GM18868 (cell line): Measurements from ENCODE around the gene CCDC28B.
"Not testable (repeated sequence)": the region's sequence is repeated elsewhere in the genome, so short reads cannot be mapped to it uniquely, and the experiment has no call there.

Source experiments
- ATAC-seq: cut with Tn5 transposase; IDR thresholded peaks from one replicate; pipeline ENCODE4 v1.9.1; 2021; ENCODE audit warnings: mild to moderate bottlenecking, moderate library complexity; ENCODE audit not compliant: unreplicated experiment

Gene CCDC28B

DNA sequence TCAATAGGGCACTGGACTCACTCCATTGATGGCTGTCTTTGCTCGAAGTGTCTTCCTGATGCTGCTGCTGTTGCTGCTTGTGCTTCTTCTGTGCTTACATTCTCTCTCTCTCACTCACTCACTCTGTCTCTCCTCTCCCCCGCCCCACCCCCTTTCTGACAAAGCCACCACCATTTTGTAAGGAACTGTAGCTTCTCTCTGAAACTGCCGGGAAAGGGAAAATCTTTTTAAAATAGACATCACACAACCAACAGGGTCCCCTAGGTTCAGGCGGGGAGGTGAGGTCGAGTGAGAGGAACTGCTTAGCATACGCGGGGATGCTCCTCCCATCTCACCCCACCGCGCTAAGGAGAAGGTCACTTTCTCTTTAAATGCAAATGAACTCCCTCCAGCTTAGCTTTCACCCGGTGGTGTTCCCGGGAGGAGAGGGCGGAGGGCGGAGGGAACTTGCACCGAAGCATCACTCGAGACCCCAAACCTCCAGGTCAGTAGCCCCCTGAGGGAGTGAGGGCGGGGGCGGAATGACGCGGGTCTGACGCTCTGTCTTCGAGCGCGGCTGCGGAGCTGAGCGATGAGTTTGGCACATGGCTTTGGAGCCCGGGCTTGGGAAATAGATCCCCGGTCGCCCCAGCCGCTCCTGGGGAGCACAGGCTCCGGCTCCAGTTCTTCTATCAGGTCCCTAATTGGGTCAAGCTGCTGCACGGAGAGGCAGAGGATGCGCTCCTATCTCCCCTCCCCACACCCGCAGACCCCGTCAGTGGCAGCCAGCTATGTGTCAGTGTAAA, at the start of gene CCDC28B:
Gene CCDC28B (plus strand): TSS at position 370 of the 785 bp plus-strand sequence. CDS start 1,341 bp downstream, outside the sequence.
- no peak for ATAC-seq

DNA sequence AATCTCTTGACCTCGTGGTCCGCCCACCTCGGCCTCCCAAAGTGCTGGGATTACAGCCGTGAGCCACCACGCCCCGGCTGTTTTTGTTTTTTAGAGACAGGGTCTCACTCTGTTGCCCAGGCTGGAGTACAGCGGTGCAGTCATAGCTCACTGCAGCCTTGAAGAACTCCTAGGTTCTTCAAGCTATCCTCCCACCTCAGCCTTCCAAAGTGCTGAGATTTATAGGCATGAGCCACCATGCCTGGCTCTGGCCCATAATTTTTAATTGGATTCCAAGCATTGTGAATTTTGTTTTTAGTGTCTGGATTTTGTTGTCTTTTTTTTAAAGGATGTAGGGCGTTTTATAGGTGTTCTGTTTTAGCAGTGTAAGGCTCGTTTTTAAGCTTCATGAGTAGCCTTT, 49.5 kb upstream of the CCDC28B start:
- ATAC-seq = no peak

DNA sequence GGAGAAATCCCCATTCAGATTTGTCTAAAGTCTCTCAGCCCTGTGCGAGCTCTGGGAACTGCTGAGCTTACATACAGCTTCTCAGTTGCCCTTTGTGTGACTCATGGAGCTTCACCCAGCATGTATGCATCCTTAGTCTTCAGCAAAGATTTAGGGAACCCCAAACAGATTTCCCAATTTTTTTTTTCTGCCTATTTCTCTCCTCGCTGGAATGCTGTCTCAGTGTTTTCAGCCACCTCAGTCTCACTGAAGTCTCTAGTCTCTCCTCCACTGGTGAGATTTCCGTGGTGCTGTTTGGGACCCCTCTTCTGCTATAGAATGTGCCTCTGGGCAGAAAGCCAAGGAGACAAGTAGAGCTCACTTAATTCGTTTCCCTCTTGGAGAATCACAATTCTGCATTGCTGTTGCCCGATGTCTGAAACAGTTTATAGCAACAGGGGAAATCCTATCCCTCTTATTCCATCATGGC, 49.0 kb upstream of the CCDC28B start:
- ATAC-seq = no peak

DNA sequence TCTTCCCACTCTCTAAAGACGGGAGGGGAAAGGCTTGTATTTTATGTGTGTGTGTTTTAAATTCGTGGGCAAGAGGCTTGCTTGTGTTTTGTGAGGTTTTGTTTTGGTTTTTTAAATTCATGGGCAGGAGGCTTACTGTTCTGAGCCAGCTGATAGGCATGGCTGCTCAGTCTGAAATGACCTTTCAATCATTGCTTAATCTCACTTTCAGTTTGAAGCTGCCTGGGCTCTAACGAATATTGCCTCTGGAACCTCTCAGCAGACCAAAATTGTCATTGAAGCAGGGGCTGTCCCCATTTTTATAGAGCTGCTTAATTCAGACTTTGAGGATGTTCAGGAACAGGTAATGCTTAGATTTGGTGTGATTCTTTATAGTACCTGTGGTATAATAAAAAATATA, 41.2 kb upstream of the CCDC28B start:
- ATAC-seq = no peak

DNA sequence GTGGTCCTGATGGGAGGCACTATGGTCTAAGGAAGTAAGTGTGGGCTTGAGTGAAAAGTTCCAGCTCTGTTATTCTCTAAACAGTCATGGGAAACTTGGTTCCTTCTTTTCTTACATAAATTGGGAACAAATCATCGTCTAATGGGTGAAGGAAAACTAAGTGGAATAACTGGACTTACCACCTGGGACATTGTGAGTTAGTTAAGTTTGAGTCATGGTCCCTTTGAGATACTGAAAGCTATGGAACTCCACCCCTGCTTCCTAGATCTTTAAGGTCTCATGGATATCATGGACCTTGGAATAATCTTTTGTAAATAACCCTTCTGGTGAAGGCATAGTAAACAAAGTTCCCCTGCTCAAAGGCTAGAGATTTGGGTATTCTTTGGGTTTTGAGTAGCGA, 37.0 kb upstream of the CCDC28B start:
- no peak for ATAC-seq

DNA sequence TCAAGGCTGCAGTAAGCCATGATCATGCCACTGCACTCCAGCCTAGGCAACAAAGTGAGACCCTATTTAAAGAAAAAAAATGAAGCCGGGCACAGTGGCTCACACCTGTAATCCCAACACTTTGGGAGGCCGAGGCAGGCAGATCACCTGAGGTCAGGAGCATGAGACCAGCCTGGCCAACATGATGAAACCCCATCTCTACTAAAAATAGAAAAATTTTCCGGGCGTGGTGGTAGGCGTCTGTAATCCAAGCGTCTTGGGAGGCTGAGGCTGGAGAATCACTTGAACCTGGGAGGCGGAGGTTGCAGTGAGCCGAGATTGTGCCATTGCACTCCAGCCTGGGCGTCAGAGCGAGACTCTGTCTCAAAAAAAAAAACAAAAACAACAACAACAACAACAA, 34.8 kb upstream of the CCDC28B start:
- ATAC-seq = not testable (repeated sequence)

DNA sequence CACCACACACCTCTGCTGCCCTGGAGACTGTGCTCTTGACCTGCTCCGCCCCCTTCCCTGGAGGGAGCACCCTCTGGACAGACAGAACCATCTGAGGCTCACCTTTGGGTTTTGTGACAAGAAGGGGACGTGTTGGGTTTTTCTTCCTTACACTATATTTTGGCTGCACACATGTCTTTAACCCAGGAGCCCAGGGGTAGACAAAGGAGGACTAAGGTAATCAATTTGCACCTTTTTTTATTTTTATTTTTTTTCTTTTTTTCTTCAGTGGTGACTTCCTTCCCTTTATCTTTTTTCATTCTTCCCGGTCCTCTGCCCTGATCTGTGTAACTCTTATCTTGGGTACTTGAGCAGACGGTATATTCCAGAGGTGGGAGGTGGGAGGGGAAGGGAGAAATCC, 29.4 kb upstream of the CCDC28B start:
- ATAC-seq = no peak

DNA sequence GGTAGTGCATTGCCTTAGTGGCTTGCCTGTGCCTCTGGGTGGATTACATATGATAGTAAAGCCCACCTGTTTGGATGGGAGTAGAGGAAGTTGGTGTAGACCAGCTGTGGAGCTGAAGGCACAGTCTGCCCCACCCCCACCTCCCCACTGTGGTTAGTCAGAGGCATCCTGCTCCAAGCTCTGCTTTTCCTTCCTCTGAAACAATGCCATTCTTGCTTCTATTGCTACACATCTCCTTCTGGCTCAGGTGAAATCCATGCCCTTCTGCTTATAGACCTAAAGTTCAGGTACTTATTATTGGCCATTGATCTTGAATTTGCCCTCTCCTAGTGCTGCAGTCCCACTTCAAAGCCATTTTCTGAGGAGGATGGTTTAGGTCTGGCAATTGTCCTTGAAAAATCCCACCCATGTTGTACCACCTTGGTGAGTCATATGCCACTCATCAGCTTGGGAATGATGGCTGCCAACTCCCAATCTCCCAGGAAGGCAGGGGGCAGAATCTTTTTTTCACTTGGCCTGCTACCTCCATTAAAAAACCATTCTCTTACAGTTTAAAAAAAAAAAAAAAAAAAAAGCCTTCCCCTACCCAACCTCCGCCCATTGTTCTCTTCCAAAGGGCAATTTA, 27.7 kb upstream of the CCDC28B start:
- no peak for ATAC-seq

DNA sequence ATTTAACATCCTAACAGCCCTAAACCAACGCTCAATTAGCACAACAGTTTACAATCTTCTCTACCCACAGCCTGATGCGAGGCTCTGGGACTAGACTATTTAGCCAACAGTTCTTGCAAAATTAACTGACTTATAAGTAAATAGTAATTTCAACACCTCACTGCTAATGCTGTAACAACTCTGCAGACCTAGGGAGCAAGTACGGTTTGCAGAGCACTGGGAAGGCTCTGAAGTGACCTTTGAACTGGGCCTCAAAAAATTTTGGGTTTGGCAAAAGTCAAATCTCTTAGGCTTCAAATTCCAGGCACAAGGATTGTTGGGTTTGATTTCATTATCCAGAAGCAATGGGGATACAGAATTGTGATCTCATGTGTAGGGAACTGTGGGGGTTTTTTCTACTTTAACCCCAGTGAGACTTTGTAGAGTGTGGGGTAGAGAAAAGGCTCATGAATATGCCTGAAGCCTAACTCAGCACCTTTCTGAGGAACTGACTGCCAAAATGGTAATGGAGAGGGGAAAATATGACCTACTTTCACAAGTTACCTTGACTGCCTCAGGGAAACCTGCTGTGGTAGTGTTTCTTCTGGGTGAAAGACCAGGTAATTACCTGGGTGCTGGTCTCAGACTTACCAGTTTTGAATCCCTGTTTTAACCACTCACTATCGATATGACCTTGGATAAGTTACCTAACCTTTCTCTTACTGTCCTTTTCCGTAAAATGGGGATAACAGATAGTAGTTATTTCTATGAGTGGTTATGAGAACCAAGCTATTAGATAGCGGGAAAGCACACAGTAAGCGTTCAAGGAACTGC, 21.8 kb upstream of the CCDC28B start:
- ATAC-seq = no peak

DNA sequence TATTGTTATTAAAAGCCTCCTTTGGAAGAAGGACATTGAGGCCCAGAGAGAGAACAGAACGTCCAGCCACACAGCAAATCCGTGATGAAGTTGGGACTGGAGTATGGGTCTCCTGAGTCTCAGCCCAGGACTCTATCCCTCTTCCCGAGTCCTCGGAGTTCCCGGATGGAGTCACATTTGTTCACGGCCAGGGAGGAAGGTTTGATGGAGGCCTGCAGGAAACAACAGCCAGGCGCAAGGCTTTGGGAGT, 21.3 kb upstream of the CCDC28B start:
- no peak for ATAC-seq

DNA sequence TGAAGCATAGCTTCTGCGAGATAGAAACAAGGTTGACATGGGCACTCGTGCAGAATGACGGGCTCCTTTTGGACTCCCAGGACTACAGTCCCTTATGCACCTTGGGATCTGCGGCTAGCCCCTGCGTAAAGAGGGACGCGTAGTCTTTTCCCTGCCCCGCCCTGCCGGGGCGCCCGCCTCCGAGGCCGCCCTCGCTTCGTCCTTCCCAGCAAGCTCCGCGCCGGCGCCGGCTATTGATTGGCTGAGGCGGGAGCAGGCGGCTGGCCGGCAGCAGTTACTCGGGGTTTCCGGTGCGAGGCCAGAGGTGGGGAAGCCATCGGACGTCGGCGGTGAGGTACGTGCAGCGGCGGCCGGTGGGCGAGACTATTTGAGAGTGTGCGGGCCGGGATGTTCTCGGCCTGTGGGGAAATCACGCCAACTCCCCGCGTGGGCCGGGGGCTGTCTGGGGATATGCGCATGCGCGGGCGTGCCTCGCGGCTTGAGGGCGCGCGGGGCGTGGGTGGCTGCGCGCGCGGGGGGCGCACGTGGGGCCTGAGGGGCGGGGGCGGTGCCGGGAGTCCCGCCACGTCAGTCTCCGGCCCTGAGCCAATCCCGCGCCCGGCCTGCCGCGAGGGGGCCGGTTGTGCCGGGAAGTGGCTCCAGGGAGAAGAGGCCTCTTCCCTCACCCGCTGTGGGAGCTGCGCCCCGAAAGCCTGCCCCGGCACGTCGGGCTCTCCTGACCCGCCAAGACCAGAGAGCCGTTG, 20.8 kb upstream of the CCDC28B start, which contains the start of gene TXLNA:
Gene TXLNA (plus strand): TSS at position 233 of the 743 bp plus-strand sequence. CDS start 671 bp downstream, outside the sequence.
- peak; percentile 88 for ATAC-seq

DNA sequence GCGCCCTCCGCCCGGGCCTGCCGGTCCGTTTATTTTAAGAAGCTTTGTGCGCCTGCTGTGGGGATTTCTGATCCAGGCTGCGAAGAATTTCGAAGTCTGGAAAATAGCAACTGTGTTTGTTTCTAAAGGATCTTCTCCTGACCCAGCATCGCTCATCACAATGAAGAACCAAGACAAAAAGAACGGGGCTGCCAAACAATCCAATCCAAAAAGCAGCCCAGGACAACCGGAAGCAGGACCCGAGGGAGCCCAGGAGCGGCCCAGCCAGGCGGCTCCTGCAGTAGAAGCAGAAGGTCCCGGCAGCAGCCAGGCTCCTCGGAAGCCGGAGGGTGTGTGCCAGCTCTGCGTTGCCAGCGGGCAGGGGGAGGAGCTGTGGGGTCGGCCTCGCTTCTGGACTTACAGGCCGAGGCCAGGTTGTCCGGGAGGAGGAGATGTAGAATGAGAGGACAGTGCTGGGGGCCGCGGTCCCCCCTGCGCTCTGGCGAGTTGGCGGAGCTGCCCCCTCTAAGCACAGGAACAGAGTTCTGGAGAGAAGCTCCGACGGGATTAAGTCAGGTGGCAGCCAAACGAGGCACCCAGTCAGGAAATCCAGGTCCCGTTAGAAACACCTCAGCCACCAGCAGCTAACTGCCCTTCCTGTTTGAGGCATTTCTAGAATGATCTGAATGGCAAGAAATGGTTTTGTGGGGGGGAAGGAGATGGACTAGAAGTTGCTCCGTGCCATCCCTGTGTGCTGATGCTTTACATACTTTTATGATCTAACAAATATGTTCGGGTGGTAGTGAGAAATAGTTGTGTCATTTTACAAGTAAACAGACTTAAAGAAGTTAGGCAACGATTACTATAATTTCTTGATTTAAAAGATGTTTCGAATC, 20.0 kb upstream of the CCDC28B start:
- no peak for ATAC-seq

DNA sequence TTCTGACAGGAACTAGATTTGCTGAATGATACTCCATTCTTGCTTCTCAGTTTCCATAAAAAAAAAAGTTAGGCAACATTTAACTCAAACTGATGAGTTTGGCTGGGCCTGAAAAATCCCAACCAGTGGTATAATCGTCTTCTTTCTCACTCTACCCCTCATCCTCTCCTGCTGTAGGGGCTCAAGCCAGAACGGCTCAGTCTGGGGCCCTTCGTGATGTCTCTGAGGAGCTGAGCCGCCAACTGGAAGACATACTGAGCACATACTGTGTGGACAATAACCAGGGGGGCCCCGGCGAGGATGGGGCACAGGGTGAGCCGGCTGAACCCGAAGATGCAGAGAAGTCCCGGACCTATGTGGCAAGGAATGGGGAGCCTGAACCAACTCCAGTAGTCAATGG, 19.3 kb upstream of the CCDC28B start:
- ATAC-seq = no peak

DNA sequence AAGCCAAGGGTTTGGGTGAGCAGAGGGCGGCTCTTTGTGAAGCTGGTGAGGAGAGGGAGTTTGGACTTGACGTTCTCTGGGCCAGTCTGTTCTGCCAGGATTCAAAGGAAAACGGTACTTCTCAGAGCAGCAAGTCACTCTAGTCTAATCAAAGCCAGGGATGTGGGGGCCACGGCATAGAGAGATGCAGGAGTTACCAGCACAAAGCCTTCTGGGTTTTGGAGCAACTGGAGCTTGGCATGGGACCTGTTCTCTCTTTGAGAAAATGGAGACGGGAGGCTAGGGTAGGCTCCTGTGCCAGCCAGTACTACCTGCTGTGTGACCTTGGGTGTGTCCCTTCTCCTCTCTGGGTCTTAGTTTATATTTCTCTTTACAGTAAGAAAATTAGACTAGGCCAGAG, 18.8 kb upstream of the CCDC28B start:
- no peak for ATAC-seq

DNA sequence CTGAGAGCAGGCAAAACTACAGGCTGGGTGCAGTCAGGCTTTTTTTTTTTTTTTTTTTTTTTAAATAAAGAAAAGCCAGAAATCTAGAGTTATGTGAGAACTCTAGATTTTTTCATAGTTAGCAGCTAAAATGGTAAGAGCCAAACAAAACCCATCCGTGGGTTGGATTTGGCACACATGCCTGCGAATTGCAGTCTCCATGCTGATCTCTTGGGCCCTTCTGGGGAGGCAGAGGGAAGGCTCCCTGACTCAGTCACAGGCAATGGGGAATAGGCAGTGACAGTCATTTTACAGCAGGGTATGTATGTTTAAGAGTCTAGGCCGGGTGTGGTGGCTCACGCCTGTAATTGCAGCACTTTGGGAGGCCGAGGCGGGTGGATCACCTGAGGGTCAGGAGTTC, 18.3 kb upstream of the CCDC28B start:
- ATAC-seq = no peak

DNA sequence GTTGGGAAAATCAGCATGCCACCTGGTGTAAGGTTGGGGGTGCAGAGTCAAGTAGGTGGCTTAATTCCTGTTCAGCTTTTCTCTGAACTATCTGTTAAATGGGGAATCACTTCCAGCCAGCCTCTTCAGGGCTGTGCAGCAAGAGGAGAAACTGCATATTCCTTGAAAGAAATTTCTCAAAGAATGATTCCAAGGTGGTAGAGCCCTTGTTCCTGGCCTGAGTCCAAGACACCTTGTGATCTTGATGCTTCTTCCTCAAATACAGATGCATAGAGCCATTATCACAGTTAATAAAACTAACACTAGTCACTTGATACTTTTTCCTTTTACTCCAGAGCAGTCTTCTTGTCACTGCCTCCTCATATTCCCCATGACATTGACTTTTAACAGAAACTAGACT, 15.7 kb upstream of the CCDC28B start:
- ATAC-seq = no peak

DNA sequence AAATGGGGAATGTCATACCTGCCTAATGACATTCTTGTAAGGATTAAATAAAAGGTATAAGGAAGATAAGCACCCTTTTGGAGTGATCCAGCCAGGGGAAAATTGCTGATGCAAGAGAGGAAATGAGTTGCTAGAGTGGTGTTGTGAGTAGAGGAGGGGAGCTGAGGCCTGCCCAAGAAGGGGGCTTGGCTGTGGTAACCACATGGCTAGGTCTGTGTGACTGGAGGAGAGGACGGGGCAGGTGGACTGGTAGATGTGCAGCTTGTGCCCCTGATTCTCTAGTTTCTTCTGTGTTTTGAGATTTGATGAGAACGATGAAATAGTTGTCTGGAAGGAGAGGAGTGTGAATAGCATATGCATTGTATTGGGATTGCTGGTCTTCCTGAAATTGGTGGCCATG, 14.3 kb upstream of the CCDC28B start:
- no peak for ATAC-seq

DNA sequence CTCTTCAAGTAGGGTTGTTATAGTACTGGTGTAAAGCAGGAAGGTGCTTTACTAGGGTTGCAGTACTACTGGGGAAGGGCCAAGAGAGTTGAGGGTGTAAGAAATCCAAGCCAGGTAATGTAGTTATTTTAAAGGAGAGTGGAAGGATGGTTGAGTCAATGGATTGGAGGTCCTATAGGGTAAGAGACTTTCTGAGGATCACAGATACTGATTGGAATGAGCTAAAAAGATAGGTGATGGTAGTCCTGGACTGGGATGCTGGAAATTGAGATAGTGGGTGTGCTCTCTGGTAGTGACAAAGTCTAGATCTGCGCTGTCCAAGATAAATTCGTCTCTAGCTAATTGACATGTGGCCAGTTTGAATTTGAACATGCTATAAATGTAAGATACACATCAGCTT, 13.9 kb upstream of the CCDC28B start:
- no peak for ATAC-seq

DNA sequence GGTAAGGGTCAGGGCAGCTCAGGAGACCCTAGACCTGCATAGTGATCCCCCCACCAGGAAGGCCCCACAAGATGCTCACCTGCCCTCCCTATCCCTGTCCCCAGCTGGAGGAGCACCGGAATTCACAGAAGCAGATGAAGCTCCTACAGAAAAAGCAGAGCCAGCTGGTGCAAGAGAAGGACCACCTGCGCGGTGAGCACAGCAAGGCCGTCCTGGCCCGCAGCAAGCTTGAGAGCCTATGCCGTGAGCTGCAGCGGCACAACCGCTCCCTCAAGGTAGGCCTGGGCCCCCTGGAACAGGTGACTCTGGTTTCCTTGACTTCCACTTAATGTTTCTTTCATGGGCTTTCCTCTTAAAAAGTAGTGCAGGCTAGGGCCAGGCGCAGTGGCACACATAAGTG, 12.5 kb upstream of the CCDC28B start:
- no peak for ATAC-seq
